ENCODE data around the gene FGF14.
A peak's percentile ranks its signal among the peaks of the same experiment; 100 is the strongest.

The FGF14 gene

GRCh38 chr13:102311419-102311796 lies 90.4 kb downstream of the FGF14 start:
- DNase-seq (ENCODE audit: low spot score) = no peak

GRCh38 chr13:102310691-102311418 lies 91.0 kb downstream of the FGF14 start:
- DNase-seq (ENCODE audit: low spot score) = peak; percentile 10

DNA sequence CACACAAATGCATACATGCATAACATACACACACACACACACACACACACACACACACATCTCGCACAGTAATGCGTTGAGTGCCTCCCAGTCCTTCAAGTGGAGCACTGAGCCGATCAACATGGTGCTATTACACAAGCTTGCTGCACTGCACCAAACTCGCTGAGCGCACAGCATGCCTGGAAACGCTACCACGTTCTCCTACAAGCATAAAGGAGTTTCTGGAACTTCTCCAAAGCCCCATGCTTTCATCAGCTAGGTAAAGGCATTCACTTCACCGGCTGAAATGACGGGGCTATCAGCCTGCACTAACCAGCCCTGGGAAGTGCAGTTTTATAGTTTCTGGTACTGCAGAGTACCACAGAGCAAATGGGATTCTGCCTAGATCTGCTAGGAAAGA lies 92.7 kb downstream of the FGF14 start:
- no peak for DNase-seq (ENCODE audit: low spot score)

DNA sequence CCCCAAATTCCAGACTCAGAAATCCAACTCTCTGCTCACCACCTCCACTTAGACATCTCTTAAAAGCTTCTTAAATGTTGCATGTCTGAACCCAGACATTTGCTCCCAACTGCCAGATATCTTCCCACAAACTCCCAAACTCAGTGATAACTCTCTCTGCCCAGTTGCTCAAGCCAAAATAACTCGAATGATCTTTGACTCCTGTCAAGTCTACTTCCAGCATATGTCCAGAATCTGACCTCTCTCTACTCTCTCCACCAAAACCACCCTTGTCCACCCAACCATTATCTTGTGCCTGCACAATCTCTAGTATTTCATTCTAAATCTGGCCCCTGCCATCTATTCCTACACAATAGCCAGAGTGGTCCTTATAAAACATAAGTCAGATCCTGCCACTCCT lies 99.3 kb downstream of the FGF14 start:
- no peak for DNase-seq (ENCODE audit: low spot score)

DNA sequence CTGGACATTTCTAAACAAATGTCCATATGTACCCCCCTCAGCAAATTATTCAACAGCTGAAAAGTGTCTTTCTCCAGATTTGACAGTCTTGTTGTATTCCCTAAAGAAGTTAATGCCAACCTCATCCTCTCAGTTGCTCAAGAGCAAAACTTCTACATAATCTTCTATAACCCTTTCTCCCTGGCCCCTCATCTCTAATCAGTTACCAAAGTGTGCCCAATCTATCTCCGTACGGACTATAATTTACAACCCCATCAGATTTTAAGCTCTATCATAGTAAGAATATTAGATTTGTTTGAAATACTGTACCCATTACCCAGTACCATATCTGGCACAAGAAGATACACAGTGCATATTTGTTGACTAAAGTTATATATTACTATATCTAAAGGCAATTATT lies 101.5 kb downstream of the FGF14 start:
- no peak for DNase-seq (ENCODE audit: low spot score)

- DNase-seq (ENCODE audit: low spot score) = no peak
Observed at GRCh38 chr13:102299366-102299765, 102.5 kb downstream of the FGF14 start.

- DNase-seq (ENCODE audit: low spot score) = no peak
Observed at GRCh38 chr13:102298051-102298450, 103.8 kb downstream of the FGF14 start.

- DNase-seq (ENCODE audit: low spot score) = no peak
Observed at GRCh38 chr13:102295316-102296048, 106.4 kb downstream of the FGF14 start.

GRCh38 chr13:102294407-102295018 lies 107.3 kb downstream of the FGF14 start:
- no peak for DNase-seq (ENCODE audit: low spot score)

GRCh38 chr13:102293723-102294122 lies 108.1 kb downstream of the FGF14 start:
- DNase-seq (ENCODE audit: low spot score) = no peak

DNA sequence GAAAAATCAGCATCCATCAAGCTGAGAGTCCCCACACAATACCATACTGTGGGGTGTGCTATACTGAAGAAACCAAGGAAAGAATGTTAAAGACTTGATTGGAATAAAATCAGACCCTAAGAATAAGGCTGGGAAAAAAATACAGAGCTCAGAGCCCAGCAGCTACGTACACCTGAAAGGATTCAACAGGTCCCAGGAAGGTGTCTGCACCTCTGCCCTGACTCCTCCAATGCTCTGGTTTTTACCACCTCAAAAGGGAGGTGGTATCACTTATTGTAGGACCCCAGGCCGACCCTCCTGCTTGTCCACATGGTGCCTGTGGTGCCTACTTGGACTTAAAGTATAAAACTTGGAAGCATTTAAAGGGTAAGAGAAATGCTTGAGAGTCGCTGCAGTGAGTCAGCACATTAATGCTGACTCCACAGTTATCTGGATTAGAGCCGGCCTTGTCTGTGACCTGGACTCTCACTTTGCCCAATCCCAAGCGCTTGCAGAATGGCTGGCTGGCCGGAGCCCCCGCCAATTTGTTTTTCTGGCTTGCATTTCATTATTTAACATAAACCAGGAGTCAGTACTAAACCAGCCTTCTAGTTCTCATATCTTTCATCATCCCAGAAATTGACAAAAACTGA lies 110.1 kb downstream of the FGF14 start:
- no peak for DNase-seq (ENCODE audit: low spot score)

- no peak for DNase-seq (ENCODE audit: low spot score)
Observed at GRCh38 chr13:102289606-102290005, 112.2 kb downstream of the FGF14 start.

- DNase-seq (ENCODE audit: low spot score) = no peak
Observed at GRCh38 chr13:102286326-102286725, 115.5 kb downstream of the FGF14 start.

DNA sequence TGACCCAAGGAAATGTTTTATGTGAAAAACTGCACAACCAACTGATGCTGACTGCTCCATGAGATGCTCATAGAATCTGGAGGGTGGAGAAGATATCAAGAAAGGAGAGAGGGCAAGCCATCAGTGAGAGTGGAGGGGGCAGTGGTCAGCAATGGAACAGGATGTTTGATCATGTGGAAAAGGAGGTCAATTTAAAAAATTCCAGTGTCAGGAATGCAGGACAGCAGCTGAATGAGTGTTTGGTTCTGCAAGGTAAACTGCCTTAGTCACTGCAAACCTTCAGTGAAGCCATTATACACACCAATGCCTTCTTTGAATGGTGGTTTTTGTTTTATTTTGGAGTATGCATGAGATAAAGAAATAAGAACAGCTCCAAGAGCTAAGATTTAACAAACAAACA lies 121.5 kb downstream of the FGF14 start:
- DNase-seq (ENCODE audit: low spot score) = no peak

DNA sequence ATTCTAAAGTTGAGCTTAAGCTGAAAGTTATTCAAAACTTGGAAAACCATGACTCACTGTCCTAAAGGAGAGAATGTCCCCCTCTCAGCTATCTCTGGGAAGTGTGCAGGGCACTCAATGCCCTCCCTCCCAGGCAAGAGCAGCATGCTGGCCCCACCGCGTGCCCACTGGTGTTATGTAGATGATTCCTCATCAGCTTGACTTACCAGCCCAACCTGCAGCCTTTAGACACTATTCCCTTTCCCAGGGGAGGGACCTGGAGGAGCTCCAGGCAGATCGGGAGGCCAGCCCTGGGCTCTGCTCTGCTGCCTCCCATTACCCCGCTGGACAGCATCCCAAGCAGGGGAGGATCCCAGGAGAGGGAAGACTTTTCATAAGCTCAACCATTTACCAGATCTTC lies 124.6 kb downstream of the FGF14 start:
- no peak for DNase-seq (ENCODE audit: low spot score)

- no peak for DNase-seq (ENCODE audit: low spot score)
Observed at GRCh38 chr13:102276404-102276803, 125.4 kb downstream of the FGF14 start.

DNA sequence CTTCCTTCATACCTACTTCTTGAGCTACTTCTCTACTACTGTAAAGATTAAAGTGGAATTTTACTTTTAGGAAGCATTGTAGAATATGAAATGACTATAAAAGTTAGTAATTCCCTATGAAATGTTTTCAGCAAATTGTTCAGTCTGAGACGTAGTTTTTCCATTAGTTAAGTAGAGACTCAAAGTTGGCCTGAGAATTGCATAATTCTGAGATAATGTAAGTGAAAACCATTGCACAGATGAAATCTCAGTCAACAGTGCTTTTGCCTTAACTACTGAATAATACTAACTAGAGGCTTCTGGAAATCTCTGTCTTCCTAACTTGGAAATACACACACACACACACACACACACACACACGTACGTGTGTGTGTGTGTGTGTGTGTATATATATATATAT lies 125.9 kb downstream of the FGF14 start:
- no peak for DNase-seq (ENCODE audit: low spot score)

- DNase-seq (ENCODE audit: low spot score) = no peak
Observed at GRCh38 chr13:102273111-102273510, 128.7 kb downstream of the FGF14 start.

DNA sequence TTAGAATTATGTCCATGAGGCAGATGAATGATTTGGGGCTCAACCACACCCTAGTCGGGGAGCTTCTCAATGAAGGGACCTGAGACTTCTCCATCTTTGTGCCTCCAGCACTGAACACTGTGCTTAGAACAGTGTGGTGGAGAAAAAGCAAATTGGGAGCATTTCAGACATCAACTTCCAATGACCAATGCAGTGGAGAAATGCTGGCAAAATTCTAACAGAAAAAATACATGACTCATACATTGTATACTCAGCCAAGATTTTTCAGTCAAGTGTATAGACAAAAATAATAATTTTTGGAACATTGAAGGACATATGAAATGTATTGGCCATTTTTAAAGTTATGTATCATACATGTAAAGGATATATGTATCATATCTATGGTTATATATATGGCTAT lies 134.7 kb downstream of the FGF14 start:
- no peak for DNase-seq (ENCODE audit: low spot score)

- no peak for DNase-seq (ENCODE audit: low spot score)
Observed at GRCh38 chr13:102261809-102262208, 140.0 kb downstream of the FGF14 start.

GRCh38 chr13:102261316-102261715 lies 140.5 kb downstream of the FGF14 start:
- no peak for DNase-seq (ENCODE audit: low spot score)

GRCh38 chr13:102260256-102260655 lies 141.6 kb downstream of the FGF14 start:
- no peak for DNase-seq (ENCODE audit: low spot score)
